ENCODE measurements around the gene RXFP2.

RXFP2 gene

GRCh38 chr13:31755211-31755610, 15.9 kb downstream of the RXFP2 start:
- DNase-seq = no peak
- Histone ChIP-seq H3K9me2 (replicated peaks; ENCODE audit: insufficient read depth, low read length) (no peaks in the 10 kb centered on the region), H3K4me3 (ENCODE audit: low read length) (no peak overlapping the region), H3K9me3 (replicated peaks; ENCODE audit: insufficient read depth, low read length) (no peaks in the 10 kb centered on the region), H3F3A (ENCODE audit: insufficient read depth, low read length) (no peaks in the 10 kb centered on the region), H3K27me3 (replicated peaks; ENCODE audit: insufficient read depth, low read length) (no peaks in the 10 kb centered on the region), H3K4me1 (ENCODE audit: low read length) (no peaks in the 10 kb centered on the region), H3K9ac (ENCODE audit: low read length) (no peak overlapping the region), H2AFZ (ENCODE audit: low read length) (no peak overlapping the region), H3K79me2 (ENCODE audit: low read length) (no peaks in the 10 kb centered on the region), H3K27ac (ENCODE audit: low read length) (no peak overlapping the region), H3K36me3 (replicated peaks; ENCODE audit: insufficient read depth, low read length) (no peaks in the 10 kb centered on the region), H4K20me1 (ENCODE audit: insufficient read depth, low read length) (no peaks in the 10 kb centered on the region), H3K4me2 (ENCODE audit: low read depth, low read length) (no peak overlapping the region)
- TF ChIP-seq CTCF (IDR thresholded peaks at IDR 0.05; ENCODE audit: low read length) (no peak), EZH2phosphoT487 (IDR thresholded peaks at IDR 0.05; ENCODE audit: low read length) (no peak), EZH2 (optimal IDR thresholded peaks at IDR 0.05; ENCODE audit: low read depth, low read length) (no peak)

GRCh38 chr13:31755803-31756212, 16.5 kb downstream of the RXFP2 start:
- H3K27ac ChIP-seq (ENCODE audit: low read length) = no peak overlapping the region
- H3K4me2 ChIP-seq (ENCODE audit: low read depth, low read length) = no peak overlapping the region
- no peaks in the 10 kb centered on the region for H3K27me3 ChIP-seq (replicated peaks; ENCODE audit: insufficient read depth, low read length)
- no peaks in the 10 kb centered on the region for H4K20me1 ChIP-seq (ENCODE audit: insufficient read depth, low read length)
- H3K9me2 ChIP-seq (replicated peaks; ENCODE audit: insufficient read depth, low read length) = no peaks in the 10 kb centered on the region
- H3K9me3 ChIP-seq (replicated peaks; ENCODE audit: insufficient read depth, low read length) = no peaks in the 10 kb centered on the region
- no peak for DNase-seq
- H3K79me2 ChIP-seq (ENCODE audit: low read length) = no peaks in the 10 kb centered on the region
- no peaks in the 10 kb centered on the region for H3K36me3 ChIP-seq (replicated peaks; ENCODE audit: insufficient read depth, low read length)
- H3K4me1 ChIP-seq (ENCODE audit: low read length) = no peaks in the 10 kb centered on the region
- H2AFZ ChIP-seq (ENCODE audit: low read length) = no peak overlapping the region
- H3F3A ChIP-seq (ENCODE audit: insufficient read depth, low read length) = no peaks in the 10 kb centered on the region
- no peak overlapping the region for H3K4me3 ChIP-seq (ENCODE audit: low read length)
- TF ChIP-seq EZH2phosphoT487 (IDR thresholded peaks at IDR 0.05; ENCODE audit: low read length) (no peak), EZH2 (optimal IDR thresholded peaks at IDR 0.05; ENCODE audit: low read depth, low read length) (no peak), CTCF (IDR thresholded peaks at IDR 0.05; ENCODE audit: low read length) (no peak)
- H3K9ac ChIP-seq (ENCODE audit: low read length) = no peak overlapping the region

GRCh38 chr13:31756346-31756745, 17.0 kb downstream of the RXFP2 start:
- H3K27me3 ChIP-seq (replicated peaks; ENCODE audit: insufficient read depth, low read length) = no peaks in the 10 kb centered on the region
- H4K20me1 ChIP-seq (ENCODE audit: insufficient read depth, low read length) = no peaks in the 10 kb centered on the region
- no peaks in the 10 kb centered on the region for H3K36me3 ChIP-seq (replicated peaks; ENCODE audit: insufficient read depth, low read length)
- no peaks in the 10 kb centered on the region for H3K9me2 ChIP-seq (replicated peaks; ENCODE audit: insufficient read depth, low read length)
- no peaks in the 10 kb centered on the region for H3F3A ChIP-seq (ENCODE audit: insufficient read depth, low read length)
- no peak overlapping the region for H3K27ac ChIP-seq (ENCODE audit: low read length)
- H3K9ac ChIP-seq (ENCODE audit: low read length) = no peak overlapping the region
- no peak for TF ChIP-seq CTCF (IDR thresholded peaks at IDR 0.05; ENCODE audit: low read length)
- TF ChIP-seq EZH2 (optimal IDR thresholded peaks at IDR 0.05; ENCODE audit: low read depth, low read length) = no peak
- no peak for TF ChIP-seq EZH2phosphoT487 (IDR thresholded peaks at IDR 0.05; ENCODE audit: low read length)
- DNase-seq = no peak
- H3K4me2 ChIP-seq (ENCODE audit: low read depth, low read length) = no peak overlapping the region
- H3K4me3 ChIP-seq (ENCODE audit: low read length) = no peak overlapping the region
- no peaks in the 10 kb centered on the region for H3K79me2 ChIP-seq (ENCODE audit: low read length)
- no peak overlapping the region for H2AFZ ChIP-seq (ENCODE audit: low read length)
- no peaks in the 10 kb centered on the region for H3K9me3 ChIP-seq (replicated peaks; ENCODE audit: insufficient read depth, low read length)
- H3K4me1 ChIP-seq (ENCODE audit: low read length) = no peaks in the 10 kb centered on the region

All from MM.1S (cell line).